Fibroblast of the aortic adventitia (primary cell): ENCODE data around the gene ACOT11. TPM values are rescaled to one million over a fixed set of nuclear protein-coding genes. Genes with fewer than 3 reads are reported as not detected.
"Not testable (repeated sequence)": the region's sequence is repeated elsewhere in the genome, so short reads cannot be mapped to it uniquely, and the experiment has no call there.

Experiments used
- DNase-seq: peaks from one replicate; pipeline ENCODE4 v3.0.0-alpha.2; 2010; ENCODE audit warnings: low read depth
- H3K4me3 ChIP-seq: 2 replicates; pipeline ENCODE4 v1.5.1; 2011; ENCODE audit warnings: low read depth, mild to moderate bottlenecking, control low read depth, low read length, moderate library complexity
- total RNA-seq: library from RNA; depleted of rRNA; stranded (reverse); fragments of >200 nt; gene quantifications from 2 replicates; pipeline ENCODE4 v1.2.3, GENCODE V29; 2012; ENCODE audit warnings: low replicate concordance
- TF ChIP-seq, protein P1 (sequence below): IDR thresholded peaks from 2 replicates; pipeline ENCODE4 v1.5.1; 2011; ENCODE audit warnings: mild to moderate bottlenecking, low read length, control low read depth, inconsistent platforms; ENCODE audit not compliant: insufficient read depth

The ACOT11 gene
- total RNA-seq, 1 donor, result 3.9 TPM

DNA sequence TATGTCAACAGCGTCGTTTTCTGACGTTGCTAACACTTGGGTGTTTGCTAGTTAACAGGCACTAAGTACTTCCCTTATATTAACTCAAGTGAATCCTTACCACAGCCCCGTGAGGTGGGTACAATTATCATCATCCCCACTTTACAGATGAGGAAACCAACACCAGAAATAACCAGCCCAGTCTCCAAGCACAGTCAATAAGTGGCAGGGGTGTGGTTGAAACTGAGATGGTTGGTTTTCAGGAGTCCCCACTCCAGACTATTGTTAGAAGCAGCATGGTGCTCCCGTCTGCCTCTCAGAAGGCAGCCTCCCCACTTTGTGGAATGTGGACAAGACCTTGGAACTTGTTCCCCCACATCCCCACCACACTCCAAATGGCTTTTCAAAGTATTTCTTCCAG lies 45.7 kb upstream of the ACOT11 start:
- H3K4me3 ChIP-seq, result no peak overlapping the region
- TF ChIP-seq, protein P1, sequence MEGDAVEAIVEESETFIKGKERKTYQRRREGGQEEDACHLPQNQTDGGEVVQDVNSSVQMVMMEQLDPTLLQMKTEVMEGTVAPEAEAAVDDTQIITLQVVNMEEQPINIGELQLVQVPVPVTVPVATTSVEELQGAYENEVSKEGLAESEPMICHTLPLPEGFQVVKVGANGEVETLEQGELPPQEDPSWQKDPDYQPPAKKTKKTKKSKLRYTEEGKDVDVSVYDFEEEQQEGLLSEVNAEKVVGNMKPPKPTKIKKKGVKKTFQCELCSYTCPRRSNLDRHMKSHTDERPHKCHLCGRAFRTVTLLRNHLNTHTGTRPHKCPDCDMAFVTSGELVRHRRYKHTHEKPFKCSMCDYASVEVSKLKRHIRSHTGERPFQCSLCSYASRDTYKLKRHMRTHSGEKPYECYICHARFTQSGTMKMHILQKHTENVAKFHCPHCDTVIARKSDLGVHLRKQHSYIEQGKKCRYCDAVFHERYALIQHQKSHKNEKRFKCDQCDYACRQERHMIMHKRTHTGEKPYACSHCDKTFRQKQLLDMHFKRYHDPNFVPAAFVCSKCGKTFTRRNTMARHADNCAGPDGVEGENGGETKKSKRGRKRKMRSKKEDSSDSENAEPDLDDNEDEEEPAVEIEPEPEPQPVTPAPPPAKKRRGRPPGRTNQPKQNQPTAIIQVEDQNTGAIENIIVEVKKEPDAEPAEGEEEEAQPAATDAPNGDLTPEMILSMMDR, result no peak
- no peak for DNase-seq

DNA sequence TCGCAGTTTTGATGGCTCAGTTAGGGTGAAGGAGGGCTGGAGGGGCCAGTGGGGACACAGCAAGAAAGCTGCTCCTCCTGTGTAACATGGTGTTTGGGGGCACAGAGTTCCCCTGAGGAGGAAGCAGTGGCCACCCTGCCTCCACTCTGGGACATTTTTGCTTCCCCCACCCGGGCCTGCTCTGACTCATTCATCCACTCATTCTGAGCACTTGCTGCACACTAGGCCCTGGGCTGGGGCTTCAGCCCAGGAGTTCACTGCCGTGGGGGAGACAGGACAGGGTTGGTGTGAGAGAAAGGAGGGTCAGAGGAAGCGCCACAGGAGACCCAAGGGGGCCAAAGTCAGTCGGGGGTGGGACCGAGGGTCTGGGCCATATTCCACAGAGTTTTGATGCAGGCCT lies 41.4 kb upstream of the ACOT11 start:
- TF ChIP-seq, protein P1, result no peak
- no peak overlapping the region for H3K4me3 ChIP-seq
- no peak for DNase-seq

DNA sequence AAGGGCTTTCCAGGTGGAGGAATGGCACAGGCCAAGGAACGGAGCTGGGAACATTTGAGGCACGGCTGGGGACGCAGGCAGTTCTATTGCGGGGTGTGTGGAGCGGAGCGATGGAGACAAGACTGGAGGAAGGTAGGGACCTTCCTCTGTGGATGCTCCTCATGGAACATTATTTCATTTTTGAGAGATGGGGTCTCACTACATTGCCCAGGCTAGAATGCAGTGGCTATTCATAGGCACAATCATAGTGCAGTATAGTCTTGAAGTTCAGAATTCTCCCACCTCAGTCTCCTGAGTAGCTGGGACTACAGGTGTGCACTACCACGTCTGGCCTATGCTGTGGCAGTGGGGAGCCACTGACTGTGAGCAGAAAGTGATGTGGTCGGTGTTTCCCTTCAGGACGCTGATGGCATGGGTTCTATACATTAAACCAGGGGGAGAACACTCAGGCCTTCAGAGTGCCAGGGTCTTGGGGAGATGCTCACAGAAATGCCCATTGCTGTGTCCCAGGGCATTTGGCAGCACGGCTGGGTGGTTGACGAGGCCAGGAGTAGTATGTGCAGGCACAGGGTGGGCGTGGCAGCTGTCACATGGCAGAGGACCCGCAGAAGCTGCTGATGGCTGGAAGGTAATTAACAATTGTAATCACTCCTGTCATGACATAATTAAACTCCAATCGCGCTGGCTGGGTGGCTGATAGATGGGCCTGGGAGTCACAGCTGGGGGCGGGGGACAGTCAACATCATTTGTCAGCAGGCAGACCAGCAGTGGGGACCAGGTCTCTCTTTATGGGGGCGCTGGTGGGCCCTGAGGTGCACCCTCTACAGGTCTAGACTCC lies 40.8 kb upstream of the ACOT11 start:
- TF ChIP-seq, protein P1, result no peak
- no peak for DNase-seq
- no peak overlapping the region for H3K4me3 ChIP-seq

DNA sequence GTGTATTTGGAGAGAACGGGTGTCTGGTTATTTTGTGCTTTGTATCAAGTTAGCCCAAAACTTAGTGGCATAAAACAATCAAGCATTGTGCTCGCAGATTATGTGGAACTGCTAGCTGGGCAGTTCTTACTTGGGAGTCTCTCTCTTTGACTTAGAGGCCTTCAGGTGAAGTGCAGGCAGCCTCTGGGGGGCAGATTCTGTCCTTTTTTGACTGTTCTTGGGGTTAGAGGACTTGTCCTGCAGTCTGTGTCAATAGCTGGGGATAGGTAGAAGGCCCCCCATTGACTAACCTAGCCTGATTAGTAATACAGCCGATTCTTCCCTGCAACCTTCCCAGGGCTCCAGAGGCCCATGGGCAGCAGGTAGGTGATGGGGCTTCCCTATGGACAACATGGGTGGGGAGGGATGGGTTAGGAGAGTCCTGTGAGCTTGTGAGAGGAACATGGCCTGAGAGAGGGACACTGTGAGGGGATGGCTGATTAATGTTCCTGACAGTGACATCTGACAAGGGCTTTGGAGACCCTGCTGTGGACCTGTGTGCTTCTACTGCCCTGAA lies 37.2 kb upstream of the ACOT11 start:
- DNase-seq, result no peak
- no peak overlapping the region for H3K4me3 ChIP-seq
- TF ChIP-seq, protein P1, result no peak

DNA sequence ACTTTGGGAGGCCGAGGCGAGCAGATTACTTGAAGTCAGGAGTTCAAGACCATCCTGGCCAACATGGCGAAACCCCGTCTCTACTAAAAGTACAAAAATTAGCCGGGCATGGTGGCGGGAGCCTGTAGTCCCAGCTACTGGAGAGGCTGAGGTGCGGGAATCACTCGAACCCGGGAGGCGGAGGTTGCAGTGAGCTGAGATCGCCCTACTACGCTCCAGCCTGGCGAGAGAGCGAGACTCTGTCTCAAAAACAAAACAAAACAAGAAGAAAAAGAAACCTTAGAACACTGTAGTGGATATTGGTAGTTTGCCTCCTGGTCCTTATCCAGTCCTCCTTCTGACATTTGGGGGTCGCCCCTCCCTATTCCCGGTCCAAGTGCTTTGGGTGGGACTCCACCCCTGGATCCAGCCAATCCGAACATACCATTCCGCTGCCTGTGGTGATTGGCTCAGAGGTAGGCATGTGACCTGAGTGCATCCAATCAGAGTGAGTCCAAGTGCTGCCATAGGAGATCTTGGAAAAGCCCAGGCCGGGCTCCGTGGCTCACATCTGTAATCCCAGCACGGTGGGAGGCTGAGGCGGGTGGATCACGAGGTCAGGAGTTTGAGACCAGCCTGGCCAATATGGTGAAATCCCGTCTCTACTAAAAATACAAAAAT lies 34.0 kb upstream of the ACOT11 start:
- H3K4me3 ChIP-seq, DNase-seq: not testable (repeated sequence)

GRCh38 chr1:54516249-54516920 lies 31.6 kb upstream of the ACOT11 start:
- H3K4me3 ChIP-seq, result no peak overlapping the region
- DNase-seq, result peak; percentile 13
- TF ChIP-seq, protein P1, result no peak

GRCh38 chr1:54517496-54517895 lies 30.5 kb upstream of the ACOT11 start:
- TF ChIP-seq, protein P1, result no peak
- no peak for DNase-seq

More at GRCh38 chr1:54517496-54517895, 30.5 kb upstream of the ACOT11 start:
- H3K4me3 ChIP-seq, result no peak overlapping the region
